ENCODE data around the gene CFAP53.
"Not testable (repeated sequence)": the region's sequence is repeated elsewhere in the genome, so short reads cannot be mapped to it uniquely, and the experiment has no call there.

The CFAP53 gene

GRCh38 chr18:50274044-50274442 lies 7.7 kb upstream of the CFAP53 start:
- DNase-seq (ENCODE audit: low read depth in 1 of 2, low spot score in 1 of 2) = no peak

- no peak for DNase-seq (ENCODE audit: low read depth in 1 of 2, low spot score in 1 of 2)
Measured at GRCh38 chr18:50273203-50274043, 7.1 kb upstream of the CFAP53 start.

GRCh38 chr18:50272568-50272967 lies 6.3 kb upstream of the CFAP53 start:
- DNase-seq (ENCODE audit: low read depth in 1 of 2, low spot score in 1 of 2) = no peak

GRCh38 chr18:50268022-50268747 lies 1.9 kb upstream of the CFAP53 start:
- peak; percentile 67 to 71 for DNase-seq (ENCODE audit: low read depth in 1 of 2, low spot score in 1 of 2)

GRCh38 chr18:50262977-50263376 lies 3.3 kb downstream of the CFAP53 start:
- no peak for DNase-seq (ENCODE audit: low read depth in 1 of 2, low spot score in 1 of 2)

GRCh38 chr18:50250935-50251334 lies 15.4 kb downstream of the CFAP53 start:
- DNase-seq (ENCODE audit: low read depth in 1 of 2, low spot score in 1 of 2) = no peak

- no peak for DNase-seq (ENCODE audit: low read depth in 1 of 2, low spot score in 1 of 2)
Measured at GRCh38 chr18:50249576-50249975, 16.7 kb downstream of the CFAP53 start.

GRCh38 chr18:50247561-50247960 lies 18.7 kb downstream of the CFAP53 start:
- DNase-seq (ENCODE audit: low read depth in 1 of 2, low spot score in 1 of 2) = no peak

GRCh38 chr18:50241768-50242167 lies 24.5 kb downstream of the CFAP53 start:
- DNase-seq (ENCODE audit: low read depth in 1 of 2, low spot score in 1 of 2) = not testable (repeated sequence)

GRCh38 chr18:50240080-50240563 lies 26.2 kb downstream of the CFAP53 start:
- no peak for DNase-seq (ENCODE audit: low read depth in 1 of 2, low spot score in 1 of 2)

GRCh38 chr18:50232419-50232818 lies 33.9 kb downstream of the CFAP53 start:
- DNase-seq (ENCODE audit: low read depth in 1 of 2, low spot score in 1 of 2) = no peak

GRCh38 chr18:50231621-50232020 lies 34.7 kb downstream of the CFAP53 start:
- no peak for DNase-seq (ENCODE audit: low read depth in 1 of 2, low spot score in 1 of 2)

- not testable (repeated sequence) for DNase-seq (ENCODE audit: low read depth in 1 of 2, low spot score in 1 of 2)
Measured at GRCh38 chr18:50220249-50220648, 46.0 kb downstream of the CFAP53 start.

GRCh38 chr18:50218432-50219197 lies 47.7 kb downstream of the CFAP53 start:
- DNase-seq (ENCODE audit: low read depth in 1 of 2, low spot score in 1 of 2) = no peak

GRCh38 chr18:50209311-50209710 lies 57.0 kb downstream of the CFAP53 start:
- no peak for DNase-seq (ENCODE audit: low read depth in 1 of 2, low spot score in 1 of 2)

GRCh38 chr18:50207722-50208121 lies 58.6 kb downstream of the CFAP53 start:
- no peak for DNase-seq (ENCODE audit: low read depth in 1 of 2, low spot score in 1 of 2)

GRCh38 chr18:50203801-50204604 lies 62.3 kb downstream of the CFAP53 start:
- DNase-seq (ENCODE audit: low read depth in 1 of 2, low spot score in 1 of 2) = no peak

GRCh38 chr18:50201476-50202018 lies 64.7 kb downstream of the CFAP53 start:
- DNase-seq (ENCODE audit: low read depth in 1 of 2, low spot score in 1 of 2) = no peak

GRCh38 chr18:50199921-50200320 lies 66.4 kb downstream of the CFAP53 start:
- DNase-seq (ENCODE audit: low read depth in 1 of 2, low spot score in 1 of 2) = no peak

- DNase-seq (ENCODE audit: low read depth in 1 of 2, low spot score in 1 of 2) = no peak
Measured at GRCh38 chr18:50199346-50199855, 66.9 kb downstream of the CFAP53 start.
